Activated CD8-positive, alpha-beta T cell treated with anti-CD3 and anti-CD28 coated beads, Interleukin-2, amount 10 ng/mL, durations not matched to agents 7 days and 5 days (primary cell): ENCODE data around the gene ZC3H6. TPM values are rescaled to one million over a fixed set of nuclear protein-coding genes. Genes with fewer than 3 reads are reported as not detected.
"Not testable (repeated sequence)": the region's sequence is repeated elsewhere in the genome, so short reads cannot be mapped to it uniquely, and the experiment has no call there.

Source experiments
- ATAC-seq: fragments of 150-1000 bp; cut with Tn5 transposase; one replicate; pipeline ENCODE4 v1.10.0; 2021; ENCODE audit warnings: moderate library complexity
- CTCF ChIA-PET: fragments of 350-600 bp; sonication (Branson Sonifier 250); formaldehyde crosslinking; loops from one replicate; lab custom pipeline; 2021; ENCODE audit warnings: antibody characterized with exemption; lab: Charles Lee
- POLR2A ChIA-PET: fragments of 350-600 bp; sonication (Branson Sonifier 250); formaldehyde crosslinking; loops from one replicate; lab custom pipeline; 2021; ENCODE audit warnings: antibody characterized with exemption; lab: Charles Lee
- DNase-seq: peaks from one replicate; pipeline ENCODE4 v3.0.0-alpha.2; 2020
- H3K27ac Mint-ChIP-seq: one replicate; pipeline ENCODE4 v1.8.0; 2021; ENCODE audit warnings: mild to moderate bottlenecking, mixed read lengths
- H3K27me3 Mint-ChIP-seq: one replicate; pipeline ENCODE4 v1.8.0; 2021; ENCODE audit warnings: low read depth, mixed read lengths
- H3K36me3 Mint-ChIP-seq: one replicate; pipeline ENCODE4 v1.8.0; 2021; ENCODE audit warnings: low read depth, mixed read lengths
- H3K4me1 Mint-ChIP-seq: one replicate; pipeline ENCODE4 v1.8.0; 2021; ENCODE audit warnings: low read depth, mixed read lengths
- H3K4me3 Mint-ChIP-seq: one replicate; pipeline ENCODE4 v1.8.0; 2021; ENCODE audit warnings: mild to moderate bottlenecking, mixed read lengths
- H3K9me3 Mint-ChIP-seq: one replicate; pipeline ENCODE4 v1.8.0; 2022; ENCODE audit warnings: mixed read lengths; ENCODE audit not compliant: insufficient read depth
- total RNA-seq, 2 experiments: library from RNA; stranded (reverse); gene quantifications; one replicate each; pipeline ENCODE4 v1.2.3, GENCODE V29; 2021

The ZC3H6 gene
- total RNA-seq, 2 experiments from 2014 or later = 8.4 to 9.0 TPM

DNA sequence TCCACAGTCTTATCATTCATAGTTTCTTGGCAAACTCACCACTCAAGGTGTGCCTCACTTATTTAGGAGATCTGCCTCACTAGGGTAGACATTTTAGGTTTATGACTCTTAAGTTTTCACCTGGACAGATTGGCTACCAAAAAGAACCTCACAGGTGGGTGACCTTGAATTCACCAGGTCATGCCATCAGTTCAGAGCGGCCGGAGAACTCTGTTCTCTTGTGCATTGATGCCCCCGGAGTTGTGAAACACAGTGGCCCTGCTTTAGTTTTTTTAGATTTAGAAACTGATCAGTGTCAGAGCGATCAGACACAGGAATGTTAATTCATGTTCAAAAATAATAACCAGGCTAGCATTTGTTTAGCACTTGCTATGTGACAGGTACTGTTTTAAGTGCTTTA, 6.7 kb downstream of the ZC3H6 start:
- H3K9me3 Mint-ChIP-seq, H3K4me1 Mint-ChIP-seq, H3K36me3 Mint-ChIP-seq: not testable (repeated sequence)

DNA sequence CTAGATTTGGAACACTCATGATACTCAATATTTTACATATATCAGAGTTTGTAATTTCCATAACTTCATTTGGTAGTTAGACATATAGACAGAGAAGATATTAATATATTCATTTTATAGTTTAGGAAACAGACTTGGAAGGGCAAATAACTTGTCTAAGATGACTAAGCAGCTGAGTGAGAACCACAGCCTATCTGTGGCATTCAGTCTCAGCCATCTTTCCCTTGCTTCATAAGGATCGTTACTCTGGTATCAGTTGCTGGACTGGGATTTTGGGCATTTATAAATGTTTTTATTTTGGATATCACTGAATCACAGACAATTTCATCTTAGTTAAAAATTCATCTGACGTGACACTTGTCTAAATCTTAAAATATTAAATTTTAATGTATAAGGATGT, 8.1 kb downstream of the ZC3H6 start:
- DNase-seq, H3K27ac Mint-ChIP-seq, H3K27me3 Mint-ChIP-seq, POLR2A ChIA-PET, CTCF ChIA-PET, H3K36me3 Mint-ChIP-seq, H3K4me3 Mint-ChIP-seq, ATAC-seq, H3K9me3 Mint-ChIP-seq, H3K4me1 Mint-ChIP-seq: not testable (repeated sequence)

More for the DNA sequence above, 6.7 kb downstream of the ZC3H6 start:
- CTCF ChIA-PET, ATAC-seq, H3K27me3 Mint-ChIP-seq, POLR2A ChIA-PET, H3K27ac Mint-ChIP-seq, DNase-seq, H3K4me3 Mint-ChIP-seq: not testable (repeated sequence)

DNA sequence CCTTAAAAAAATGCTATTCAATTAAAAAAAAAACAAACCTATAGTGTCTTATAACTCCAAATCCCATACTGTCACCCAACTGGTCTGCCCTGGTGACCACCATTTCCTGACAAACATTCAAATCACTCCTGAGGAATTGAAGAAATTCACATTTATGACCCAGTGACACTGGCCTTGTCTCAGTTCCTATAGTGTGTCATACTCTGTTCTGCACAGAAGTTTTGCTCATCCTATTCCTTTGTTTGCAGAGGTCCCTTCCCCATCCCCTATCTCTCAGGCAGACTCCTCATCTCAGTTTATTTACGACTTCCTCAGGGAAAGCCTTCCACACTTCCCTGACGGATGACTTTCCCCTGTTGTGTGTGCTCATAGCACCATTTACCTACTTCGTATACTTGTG, 14.7 kb downstream of the ZC3H6 start:
- ATAC-seq (no peak), DNase-seq (no peak)
- ChIA-PET POLR2A (no interaction called here), CTCF (no interaction called here)
- Mint-ChIP-seq H3K36me3 (no peaks in the 10 kb centered on the region), H3K4me1 (no peaks in the 10 kb centered on the region), H3K27me3 (no peaks in the 10 kb centered on the region), H3K9me3 (no peaks in the 10 kb centered on the region), H3K4me3 (no peak overlapping the region), H3K27ac (no peak overlapping the region)

DNA sequence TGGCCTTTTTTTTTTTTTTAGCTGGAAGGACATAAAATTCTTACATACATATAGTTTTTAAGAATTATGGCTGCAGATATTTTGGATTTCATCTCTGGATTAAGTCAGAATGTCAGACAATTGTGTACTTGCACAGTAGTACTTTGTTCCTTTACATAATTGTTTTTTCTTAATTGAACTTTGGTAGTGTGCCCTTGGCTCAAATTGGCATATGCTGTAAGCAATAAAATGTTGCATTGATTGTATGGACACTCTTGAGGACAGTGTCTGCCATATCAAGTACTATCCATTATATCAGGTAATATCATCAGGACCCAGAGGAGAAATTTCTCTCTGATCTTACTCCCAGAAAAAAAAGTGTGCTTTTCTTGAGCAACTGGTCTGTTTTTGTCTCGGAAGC, 15.3 kb downstream of the ZC3H6 start:
- Mint-ChIP-seq H3K4me3 (no peak overlapping the region), H3K9me3 (no peaks in the 10 kb centered on the region), H3K4me1 (no peaks in the 10 kb centered on the region), H3K27ac (no peak overlapping the region), H3K36me3 (no peaks in the 10 kb centered on the region), H3K27me3 (no peaks in the 10 kb centered on the region)
- DNase-seq = no peak
- CTCF ChIA-PET = interaction anchor here (1.7 kb wide), 1 partner anchor 31 kb away, joined by 4 read pairs; no protein-coding TSS in a partner anchor
- ATAC-seq = no peak
- POLR2A ChIA-PET = no interaction called here

DNA sequence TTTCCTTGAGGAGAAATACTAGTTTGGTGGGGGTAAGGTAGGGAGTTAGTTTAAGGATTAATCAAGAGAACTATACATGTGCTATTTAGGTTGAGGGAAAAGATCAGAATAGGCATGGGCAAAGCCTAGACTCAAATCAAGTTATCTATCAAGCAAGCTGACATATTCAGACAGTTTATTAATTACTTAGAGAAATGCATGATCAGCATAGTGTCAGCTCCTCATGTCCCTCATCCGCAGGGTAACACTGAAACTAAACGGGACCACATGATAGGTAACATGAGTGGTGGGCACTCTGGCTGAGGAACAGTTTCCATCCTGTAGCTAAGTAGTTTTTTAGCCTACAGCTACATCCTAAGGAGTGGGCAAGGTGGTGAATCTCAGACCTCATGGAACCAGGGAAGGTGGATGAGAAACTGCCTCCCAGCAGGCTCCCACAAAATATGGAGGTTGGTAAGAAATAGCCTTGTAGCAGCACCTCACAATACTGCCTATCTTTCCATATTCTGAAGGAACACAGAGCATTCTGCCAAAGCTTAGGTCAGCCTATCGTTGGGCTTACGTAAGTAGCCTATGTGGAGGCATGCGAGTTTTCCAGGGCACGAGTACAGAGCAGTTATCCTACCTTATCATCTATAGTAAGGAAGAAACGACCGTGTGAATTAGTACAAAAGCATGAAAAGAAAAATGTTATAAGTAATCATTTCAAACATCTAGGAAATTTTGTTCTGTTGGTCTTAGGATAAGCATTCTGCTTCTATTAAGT, 18.4 kb downstream of the ZC3H6 start:
- ATAC-seq = no peak
- Mint-ChIP-seq H3K27ac (no peak overlapping the region), H3K9me3 (no peaks in the 10 kb centered on the region), H3K27me3 (no peaks in the 10 kb centered on the region), H3K4me3 (no peak overlapping the region), H3K36me3 (no peaks in the 10 kb centered on the region), H3K4me1 (no peaks in the 10 kb centered on the region)
- no peak for DNase-seq
- CTCF ChIA-PET = no interaction called here
- POLR2A ChIA-PET = interaction anchor here (0.7 kb wide), 1 partner anchor 278 kb away, joined by 5 read pairs; no protein-coding TSS in a partner anchor

DNA sequence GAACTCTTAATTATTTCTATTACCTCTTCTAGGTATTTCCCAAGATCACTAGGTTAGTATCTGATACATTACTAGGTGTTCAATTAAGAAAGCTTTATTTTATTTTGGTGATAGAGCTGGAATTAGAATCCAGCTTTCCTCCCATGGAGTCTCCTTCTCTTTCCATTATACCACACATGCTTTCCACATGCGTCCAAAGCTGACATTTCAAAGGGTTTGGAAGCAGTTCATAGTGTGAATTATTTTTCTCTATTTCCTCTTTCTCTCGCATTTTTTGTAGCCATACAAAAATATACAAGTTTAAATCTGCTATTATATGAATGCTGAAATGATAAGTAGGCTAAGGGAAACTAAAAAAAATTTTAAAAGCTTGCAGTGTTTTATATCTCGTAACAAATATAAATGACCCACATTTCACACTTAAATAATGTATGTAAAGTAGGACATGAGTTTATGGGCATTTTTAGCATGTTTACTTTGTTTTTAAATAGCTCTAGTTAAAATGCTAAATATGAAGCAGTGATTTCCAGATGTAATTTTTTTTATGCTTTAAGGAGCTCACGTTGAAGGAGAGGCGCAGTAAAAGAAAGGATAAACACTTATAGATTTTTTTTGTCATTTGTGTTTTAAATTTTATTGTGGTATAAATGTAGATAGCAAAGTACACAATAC, 20.1 kb downstream of the ZC3H6 start:
- ChIA-PET CTCF (no interaction called here), POLR2A (interaction anchor here (0.9 kb wide), 1 partner anchor 40 kb away, joined by 6 read pairs; the partner anchor contains the start of gene ZC3H8)
- no peak overlapping the region for H3K4me3 Mint-ChIP-seq
- ATAC-seq (no peak), DNase-seq (no peak)
- no peak overlapping the region for H3K27ac Mint-ChIP-seq
- peaks cover 3% of the 10 kb centered on the region for H3K36me3 Mint-ChIP-seq
- H3K9me3 Mint-ChIP-seq = no peaks in the 10 kb centered on the region
- H3K27me3 Mint-ChIP-seq = no peaks in the 10 kb centered on the region
- no peaks in the 10 kb centered on the region for H3K4me1 Mint-ChIP-seq

DNA sequence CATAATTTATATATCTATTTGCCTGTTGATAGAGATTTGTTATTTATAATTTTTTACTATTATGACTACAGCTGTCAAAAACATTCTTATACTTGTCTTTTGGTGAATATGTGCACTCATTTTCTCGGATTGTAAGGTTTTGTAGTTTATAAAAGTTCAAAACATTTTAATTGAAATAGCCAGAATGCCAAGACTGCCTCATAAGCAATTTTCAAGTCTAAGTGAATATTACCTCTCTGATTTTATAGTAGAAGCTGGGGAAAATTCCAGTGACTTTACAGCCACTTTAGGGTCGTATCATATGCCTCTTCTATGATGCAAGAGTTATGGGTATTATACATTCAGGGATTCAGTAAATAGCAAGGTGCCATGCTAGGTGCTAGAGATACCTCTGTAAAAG, 21.0 kb downstream of the ZC3H6 start:
- no peak overlapping the region for H3K4me3 Mint-ChIP-seq
- no peaks in the 10 kb centered on the region for H3K4me1 Mint-ChIP-seq
- H3K36me3 Mint-ChIP-seq = peaks cover 8% of the 10 kb centered on the region
- H3K9me3 Mint-ChIP-seq = no peaks in the 10 kb centered on the region
- H3K27me3 Mint-ChIP-seq = no peaks in the 10 kb centered on the region
- ChIA-PET CTCF (no interaction called here), POLR2A (no interaction called here)
- DNase-seq = no peak
- ATAC-seq = no peak
- no peak overlapping the region for H3K27ac Mint-ChIP-seq

DNA sequence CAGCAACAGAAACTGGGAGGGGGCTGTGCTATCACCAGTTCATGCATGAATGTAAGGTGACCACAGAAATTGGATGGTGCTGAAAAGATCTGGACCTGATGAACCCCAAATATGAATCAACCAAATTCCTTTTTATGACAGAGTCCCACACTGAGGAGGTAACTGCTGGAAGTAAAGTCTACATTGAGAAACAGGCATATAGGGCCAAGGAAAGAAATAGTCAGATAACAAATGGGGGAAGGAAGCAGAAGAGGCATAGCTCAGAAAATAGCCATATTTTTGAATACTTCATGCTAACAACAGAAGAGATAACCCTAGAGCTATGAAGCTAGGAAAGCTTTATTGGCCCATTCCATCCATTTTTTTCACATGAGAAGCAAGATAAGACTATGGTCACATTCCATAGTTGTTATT, 25.8 kb downstream of the ZC3H6 start:
- Mint-ChIP-seq H3K4me1 (peaks cover 2% of the 10 kb centered on the region), H3K4me3 (no peak overlapping the region), H3K27me3 (no peaks in the 10 kb centered on the region), H3K27ac (no peak overlapping the region), H3K9me3 (no peaks in the 10 kb centered on the region), H3K36me3 (peaks cover 26% of the 10 kb centered on the region)
- DNase-seq (no peak), ATAC-seq (no peak)
- POLR2A ChIA-PET = no interaction called here
- CTCF ChIA-PET = interaction anchor here (1.0 kb wide), 1 partner anchor 9 kb away, joined by 3 read pairs; no protein-coding TSS in a partner anchor

DNA sequence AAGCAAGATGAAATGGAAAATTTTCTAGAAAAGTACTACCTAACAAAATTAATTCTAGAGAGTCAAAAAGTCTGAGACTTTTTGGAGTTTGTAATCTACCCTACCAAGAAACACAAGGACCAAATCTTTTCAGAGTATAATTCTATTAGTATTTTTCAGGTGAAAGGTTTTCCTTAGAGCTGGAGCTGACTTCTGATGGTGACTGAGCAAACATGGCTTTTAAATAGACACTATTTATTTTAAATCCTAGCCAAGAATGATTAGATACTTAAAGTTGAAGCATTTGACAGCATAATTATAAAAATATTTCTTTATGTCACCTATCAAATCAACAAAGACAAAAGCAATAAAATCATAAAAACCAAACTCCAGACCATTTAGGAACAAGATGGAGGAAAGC, 26.6 kb downstream of the ZC3H6 start:
- ChIA-PET CTCF (interaction anchor here (1.0 kb wide), 1 partner anchor 8 kb away, joined by 3 read pairs; no protein-coding TSS in a partner anchor), POLR2A (no interaction called here)
- no peak for ATAC-seq
- DNase-seq = no peak
- Mint-ChIP-seq H3K27ac (no peak overlapping the region), H3K9me3 (no peaks in the 10 kb centered on the region), H3K4me1 (peaks cover 2% of the 10 kb centered on the region), H3K4me3 (no peak overlapping the region), H3K27me3 (no peaks in the 10 kb centered on the region), H3K36me3 (peaks cover 26% of the 10 kb centered on the region)

DNA sequence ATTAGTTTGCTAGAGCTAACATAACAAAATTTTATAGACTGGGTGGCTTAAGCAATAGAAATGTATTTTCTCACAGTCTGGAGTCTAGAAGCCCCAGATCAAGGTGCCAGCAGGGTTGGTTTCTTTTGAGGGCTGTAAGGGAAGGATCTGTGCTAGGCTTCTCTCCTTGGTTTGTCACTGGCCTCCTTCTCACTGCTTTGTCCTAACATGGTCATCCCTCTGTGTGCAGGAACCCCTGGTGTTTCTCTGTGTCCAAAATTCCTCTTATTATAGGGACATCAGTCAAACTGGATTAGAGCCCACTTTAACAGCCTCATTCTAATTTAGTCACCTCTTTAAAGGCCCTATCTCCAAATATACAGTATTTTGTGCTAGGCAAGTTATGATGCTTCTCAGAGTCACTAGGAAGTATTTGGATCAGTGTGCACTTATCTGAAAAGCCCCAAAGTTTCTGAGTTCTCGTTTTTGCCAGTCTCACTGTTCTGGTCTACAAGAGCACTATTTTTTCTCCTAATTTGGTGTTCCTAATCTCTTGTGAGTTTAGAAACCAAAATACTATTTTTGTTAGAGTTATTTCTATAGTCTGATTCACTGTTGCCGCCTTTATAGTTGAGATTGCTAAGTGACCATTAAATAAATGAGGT, 29.0 kb downstream of the ZC3H6 start:
- ChIA-PET POLR2A (no interaction called here), CTCF (no interaction called here)
- Mint-ChIP-seq H3K9me3 (no peaks in the 10 kb centered on the region), H3K4me1 (peaks cover 2% of the 10 kb centered on the region), H3K27ac (no peak overlapping the region), H3K27me3 (no peaks in the 10 kb centered on the region), H3K36me3 (peaks cover 26% of the 10 kb centered on the region), H3K4me3 (no peak overlapping the region)
- ATAC-seq = no peak
- DNase-seq = no peak

DNA sequence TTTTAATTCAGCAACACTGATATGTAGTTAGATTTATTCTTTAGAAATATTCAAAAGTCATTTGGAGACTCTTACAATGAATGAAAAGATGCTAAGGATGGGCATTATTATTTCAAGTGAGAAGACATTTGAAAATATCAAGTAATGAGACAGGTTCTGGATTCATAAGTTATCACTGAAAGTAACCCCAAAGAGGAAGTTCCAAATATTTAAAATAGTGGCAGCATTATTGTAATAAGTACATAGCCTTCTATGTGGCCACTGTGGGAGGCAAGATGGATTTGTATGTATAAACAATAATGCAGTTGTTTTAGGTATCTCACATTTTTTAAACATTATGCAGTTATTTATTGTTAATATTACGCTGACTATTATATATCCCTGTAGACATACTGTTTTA, 29.7 kb downstream of the ZC3H6 start:
- CTCF ChIA-PET = no interaction called here
- DNase-seq = no peak
- no peak overlapping the region for H3K4me3 Mint-ChIP-seq
- no peak overlapping the region for H3K27ac Mint-ChIP-seq
- no peaks in the 10 kb centered on the region for H3K27me3 Mint-ChIP-seq
- ATAC-seq = no peak
- peaks cover 25% of the 10 kb centered on the region for H3K36me3 Mint-ChIP-seq
- peaks cover 2% of the 10 kb centered on the region for H3K4me1 Mint-ChIP-seq
- H3K9me3 Mint-ChIP-seq = no peaks in the 10 kb centered on the region
- POLR2A ChIA-PET = no interaction called here

DNA sequence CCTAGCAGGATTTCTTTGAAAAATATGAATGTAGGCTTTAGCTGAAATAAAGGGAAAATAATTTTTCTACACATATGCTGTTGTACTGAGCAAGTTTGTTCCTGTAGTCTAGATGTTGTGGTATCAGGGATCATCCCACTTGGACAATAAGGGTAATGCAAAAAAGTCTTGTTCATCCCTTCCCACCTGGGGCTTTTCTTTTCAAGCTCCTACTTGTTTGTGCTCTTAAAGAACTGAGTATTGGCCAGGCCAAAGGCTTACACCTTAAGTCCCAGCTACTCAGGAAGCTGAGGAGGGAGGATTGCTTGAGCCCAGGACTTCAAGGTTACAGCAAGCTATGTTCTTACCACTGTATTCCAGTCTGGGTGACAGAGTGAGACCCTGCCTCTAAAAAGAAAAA, 35.5 kb downstream of the ZC3H6 start:
- Mint-ChIP-seq H3K27ac (no peak overlapping the region), H3K9me3 (no peaks in the 10 kb centered on the region), H3K36me3 (peaks cover 2% of the 10 kb centered on the region), H3K4me1 (no peaks in the 10 kb centered on the region), H3K4me3 (no peak overlapping the region), H3K27me3 (no peaks in the 10 kb centered on the region)
- no peak for DNase-seq
- no peak for ATAC-seq
- POLR2A ChIA-PET = interaction anchor here (0.6 kb wide), 1 partner anchor 499 kb away, joined by 3 read pairs; no protein-coding TSS in a partner anchor
- CTCF ChIA-PET = interaction anchor here (0.7 to 1.9 kb wide), 3 partner anchors 9 to 51 kb away, joined by 3 to 7 read pairs (median 3); no protein-coding TSS in a partner anchor
